ENCODE measurements around the gene SHD.

Gene SHD

GRCh38 chr19:4298810-4299550, 19.9 kb downstream of the SHD start:
- DNase-seq = no peak

- no peak for DNase-seq
These were observed 21.5 kb downstream of the SHD start for GRCh38 chr19:4300589-4300988.

GRCh38 chr19:4301590-4302242, 22.6 kb downstream of the SHD start:
- peak; percentile 23 for DNase-seq

GRCh38 chr19:4302243-4302640, 23.2 kb downstream of the SHD start, which contains the start of gene TMIGD2:
Gene TMIGD2, minus strand, starts transcription at chr19:4302389. Its CDS starts 4 bp downstream, at chr19:4302385.
- no peak for DNase-seq

- no peak for DNase-seq
These were observed 24.9 kb downstream of the SHD start for GRCh38 chr19:4303819-4304537.

- DNase-seq = peak; percentile 79
These were observed 25.6 kb downstream of the SHD start, which contains the start of gene FSD1 for GRCh38 chr19:4304538-4305256. Gene FSD1, plus strand, starts transcription at chr19:4304598. Its CDS starts 149 bp downstream, at chr19:4304747.

- DNase-seq = no peak
These were observed 26.2 kb downstream of the SHD start for GRCh38 chr19:4305257-4305612.

GRCh38 chr19:4305659-4306058, 26.6 kb downstream of the SHD start:
- DNase-seq = no peak

- peak; percentile 41 for DNase-seq
These were observed 31.4 kb downstream of the SHD start for GRCh38 chr19:4310247-4311121.

- DNase-seq = peak; percentile 42
These were observed 34.9 kb downstream of the SHD start for GRCh38 chr19:4313847-4314490.

GRCh38 chr19:4316956-4317355, 37.9 kb downstream of the SHD start:
- DNase-seq = no peak

GRCh38 chr19:4318460-4318859, 39.4 kb downstream of the SHD start:
- DNase-seq = no peak

GRCh38 chr19:4319067-4319718, 40.1 kb downstream of the SHD start:
- DNase-seq = no peak

- no peak for DNase-seq
These were observed 41.4 kb downstream of the SHD start for GRCh38 chr19:4320419-4320818.

GRCh38 chr19:4322942-4323665, 44.0 kb downstream of the SHD start:
- DNase-seq = no peak

- DNase-seq = no peak
These were observed 44.6 kb downstream of the SHD start for GRCh38 chr19:4323692-4324091.

- DNase-seq = no peak
These were observed 45.2 kb downstream of the SHD start for GRCh38 chr19:4324228-4324627.

- no peak for DNase-seq
These were observed 47.3 kb downstream of the SHD start for GRCh38 chr19:4326215-4326836.

GRCh38 chr19:4326837-4327251, 47.8 kb downstream of the SHD start:
- DNase-seq = peak; percentile 61

Measured in hematopoietic multipotent progenitor cell treated with erythropoietin and hydrocortisone succinate and interleukin-3 and kit ligand, for 6 days (in vitro differentiated cells).